Forelimb muscle (tissue), 1 donor: ENCODE results near the gene XPOT. TPM values are rescaled to one million over a fixed set of nuclear protein-coding genes. Genes with fewer than 3 reads are reported as not detected.

ENCODE experiments used
- DNase-seq: peaks from one replicate; pipeline ENCODE4 v3.0.0-alpha.2; 2013; ENCODE audit warnings: low read depth
- polyA plus RNA-seq: library from polyadenylated mRNA; unstranded; fragments of 120-200 nt; gene quantifications from one replicate; pipeline ENCODE4 v1.2.1, GENCODE V29; 2013; ENCODE audit not compliant: insufficient read length

The XPOT gene
- polyA plus RNA-seq, 1 donor: 34.4 TPM

DNA sequence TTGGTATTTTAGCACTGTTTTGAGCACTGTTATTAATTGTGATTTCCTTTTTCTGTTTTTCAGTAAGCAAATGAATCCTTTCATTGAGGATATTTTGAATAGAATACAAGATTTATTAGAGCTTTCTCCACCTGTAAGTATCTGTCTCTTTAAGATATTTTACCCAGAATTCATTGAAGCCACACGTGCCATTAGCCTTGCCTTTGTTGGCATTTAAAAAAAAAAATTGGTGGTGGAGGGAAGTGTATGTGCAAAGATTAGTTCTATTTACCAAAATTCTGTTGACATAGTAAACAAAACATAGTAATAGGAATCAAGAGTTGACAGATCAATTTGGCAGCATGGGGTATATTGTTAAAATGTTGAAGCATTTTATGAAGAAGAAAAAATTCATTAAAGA lies 23.8 kb downstream of the XPOT start:
- DNase-seq: no peak

DNA sequence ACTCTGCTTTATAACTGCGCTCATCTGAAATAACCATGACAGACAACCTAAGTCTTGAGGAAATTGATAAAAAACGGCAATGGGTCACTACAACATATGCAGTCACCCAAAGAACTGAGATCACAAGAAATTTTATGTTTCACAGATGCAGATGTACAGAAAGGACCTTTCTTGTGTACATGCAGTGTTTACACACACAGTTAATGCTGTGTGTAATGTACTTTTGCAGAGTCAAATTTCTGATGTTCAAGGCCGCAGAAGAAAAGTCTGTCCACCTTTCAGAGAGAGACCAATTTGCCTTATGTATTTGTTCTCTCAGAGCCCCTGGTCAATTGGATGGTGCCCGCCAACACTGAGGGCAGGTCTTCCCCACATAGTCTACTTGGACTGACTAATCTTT lies 24.8 kb downstream of the XPOT start:
- no peak for DNase-seq

DNA sequence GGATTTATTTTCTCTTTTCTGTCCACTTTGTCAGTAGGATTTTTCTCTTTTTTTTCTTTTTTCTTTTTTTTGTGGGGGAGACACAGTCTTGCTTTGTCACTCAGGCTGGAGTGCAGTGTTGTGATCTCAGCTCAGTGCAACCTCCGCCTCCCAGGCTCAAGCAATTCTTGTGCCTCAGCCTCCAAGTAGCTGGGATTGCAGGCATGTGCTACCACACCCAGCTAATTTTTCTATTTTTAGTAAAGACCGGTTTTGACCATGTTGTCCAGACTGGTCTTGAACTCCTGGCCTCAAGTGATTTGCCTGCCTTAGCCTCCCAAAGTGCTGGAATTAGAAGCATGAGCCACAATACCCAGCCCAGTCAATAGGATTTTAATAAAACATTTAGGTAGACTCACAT lies 26.7 kb downstream of the XPOT start:
- no peak for DNase-seq

DNA sequence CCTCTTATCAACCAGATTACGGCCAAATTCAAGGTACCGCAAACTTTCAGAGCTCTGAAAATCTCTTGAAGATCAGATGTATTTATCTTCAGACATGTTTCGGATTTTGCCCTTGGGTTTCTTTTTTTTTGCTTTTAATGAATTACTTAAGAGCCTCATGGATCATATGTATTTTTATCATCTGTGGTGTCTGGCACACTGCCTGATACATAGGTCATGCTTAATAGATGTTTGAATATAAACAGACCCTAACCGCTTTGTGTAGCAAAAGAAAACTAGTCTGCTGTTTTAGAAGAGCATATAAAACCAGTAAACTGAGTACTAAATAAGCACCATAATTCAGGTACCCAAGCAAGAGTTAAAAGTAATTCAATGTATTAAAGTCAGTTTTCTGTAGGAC lies 27.6 kb downstream of the XPOT start:
- no peak for DNase-seq

DNA sequence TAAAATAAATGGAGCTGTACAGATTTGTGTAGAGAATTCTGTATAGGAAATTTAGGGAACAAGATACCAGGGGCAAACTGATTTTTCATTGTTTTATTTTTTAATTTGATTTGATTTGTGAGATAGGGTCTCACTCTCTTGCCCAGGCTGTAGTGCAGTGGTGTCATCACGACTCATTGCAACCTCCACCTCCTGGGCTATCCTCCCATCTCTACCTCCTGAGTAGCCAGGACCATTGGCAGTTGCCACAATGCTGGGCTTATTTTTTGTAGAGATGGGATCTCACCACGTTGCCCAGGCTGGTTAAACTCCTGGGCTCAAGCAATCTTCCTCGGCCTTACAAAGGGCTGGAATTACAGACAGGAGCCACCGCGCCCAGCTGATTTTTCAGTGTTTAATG lies 29.7 kb downstream of the XPOT start:
- DNase-seq: no peak

DNA sequence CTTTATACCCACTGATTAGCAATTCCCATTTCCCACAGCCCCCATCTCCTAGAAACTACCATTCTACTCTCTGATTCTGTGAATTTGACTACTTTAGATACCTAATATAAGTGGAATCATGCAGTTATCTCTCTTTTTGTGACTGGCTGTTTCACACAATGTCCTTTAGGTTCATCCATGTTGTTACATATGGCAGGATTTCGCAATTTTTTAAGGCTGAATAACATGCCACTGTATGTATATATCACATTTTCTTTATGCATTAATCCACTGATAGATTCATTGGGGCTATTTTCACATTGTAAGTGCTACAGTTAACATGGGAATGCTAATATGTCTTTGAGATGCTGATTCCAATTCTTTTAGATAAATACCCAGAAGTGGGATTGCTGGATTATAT lies 35.9 kb downstream of the XPOT start:
- no peak for DNase-seq

DNA sequence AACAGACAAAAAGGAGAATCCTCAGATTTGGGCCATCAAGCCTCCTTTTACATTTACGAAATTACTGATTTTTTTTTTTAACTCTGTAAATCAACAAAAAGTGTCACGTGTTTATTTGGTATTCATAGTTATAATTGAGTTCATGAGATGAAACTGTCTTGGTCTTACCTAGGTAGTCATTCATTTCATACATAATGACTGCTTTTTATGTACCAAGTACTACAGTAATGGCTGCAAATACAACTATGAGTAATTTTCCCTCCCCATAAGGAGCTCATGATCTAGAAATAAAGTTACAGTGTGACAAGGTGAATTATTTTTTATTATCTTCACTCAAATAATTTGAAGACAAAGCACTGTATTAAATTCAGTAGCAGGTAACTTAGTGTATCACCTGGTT lies 41.3 kb downstream of the XPOT start:
- DNase-seq: no peak

DNA sequence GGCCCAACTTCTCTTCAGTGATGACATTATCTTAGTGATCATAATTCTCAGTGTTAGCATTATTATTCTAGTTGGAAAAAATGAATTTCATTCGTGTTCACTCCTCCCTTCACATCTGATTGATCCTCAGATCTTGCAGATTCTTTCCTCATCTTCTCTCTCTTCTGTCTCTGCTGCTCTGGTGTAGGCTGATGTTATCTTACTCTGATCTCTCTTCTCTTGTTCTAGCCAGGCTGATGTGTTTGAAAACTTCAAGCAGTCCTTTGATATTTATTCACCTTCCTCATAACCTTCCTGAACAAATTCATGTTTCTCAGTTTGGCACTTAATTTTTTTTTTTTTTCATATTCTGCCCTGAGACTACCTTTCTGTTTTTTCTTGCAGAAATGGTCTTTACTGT lies 42.1 kb downstream of the XPOT start:
- no peak for DNase-seq

DNA sequence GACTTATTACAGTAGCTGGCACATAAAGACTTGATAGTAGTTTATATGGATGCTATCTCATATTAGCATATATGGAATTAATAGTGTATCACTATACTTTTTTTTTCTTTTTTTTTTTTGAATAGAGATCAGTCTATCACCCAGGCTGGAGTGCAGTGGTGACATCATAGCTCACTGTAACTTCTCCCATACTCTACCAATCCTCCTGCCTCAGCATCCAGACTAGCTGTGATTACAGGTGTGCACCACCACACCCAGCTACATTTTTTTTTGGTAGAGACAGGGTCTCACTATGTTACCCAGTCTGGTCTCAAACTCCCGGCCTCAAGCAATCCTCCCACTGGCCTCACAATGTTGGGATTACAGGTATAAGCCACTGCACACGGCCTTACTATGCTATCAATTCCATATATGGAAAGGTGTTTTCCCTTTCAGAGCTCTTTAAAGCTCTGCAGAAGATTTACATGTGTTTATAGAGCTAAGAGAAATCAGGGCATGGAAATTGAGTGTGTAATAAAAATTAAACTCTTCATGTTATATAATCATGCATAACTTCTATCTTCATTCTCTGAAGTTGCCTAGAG lies 46.0 kb downstream of the XPOT start:
- DNase-seq: no peak

DNA sequence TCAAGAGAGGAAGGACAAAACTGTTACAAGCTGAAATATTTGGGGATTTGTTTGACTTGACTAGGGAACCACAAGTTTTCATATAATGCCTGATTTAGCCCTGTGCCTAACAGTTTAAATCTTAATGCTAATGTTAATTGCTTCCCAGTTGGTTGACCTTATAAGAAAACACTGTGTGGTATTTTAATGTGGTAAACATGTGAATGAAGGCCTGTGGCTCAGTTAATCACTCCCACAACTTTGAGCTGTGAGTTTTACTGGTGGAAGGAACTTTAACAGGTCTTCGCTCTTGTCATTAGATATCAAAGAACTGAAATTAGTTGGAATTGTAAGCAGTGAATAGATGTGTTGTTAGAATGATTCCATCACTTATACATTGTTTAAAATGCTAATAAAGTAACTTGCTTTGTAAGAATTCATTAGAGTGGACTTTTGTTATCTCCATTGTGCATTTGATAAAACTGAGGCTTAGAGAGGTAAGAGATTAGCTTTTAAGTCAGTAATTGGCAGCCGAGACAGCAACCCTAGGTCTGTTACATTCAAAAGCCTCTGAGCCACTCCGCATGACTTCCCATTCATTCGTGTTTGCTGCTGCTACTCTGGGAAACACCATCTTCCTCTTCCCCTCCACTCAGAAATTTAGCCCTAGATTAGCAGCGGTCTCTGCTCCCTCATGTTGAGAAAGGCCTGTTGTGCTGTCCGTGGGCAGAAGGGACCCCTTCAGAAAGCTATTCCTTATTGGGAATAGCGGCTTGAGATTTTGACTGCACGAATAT lies 46.7 kb downstream of the XPOT start:
- DNase-seq: no peak

DNA sequence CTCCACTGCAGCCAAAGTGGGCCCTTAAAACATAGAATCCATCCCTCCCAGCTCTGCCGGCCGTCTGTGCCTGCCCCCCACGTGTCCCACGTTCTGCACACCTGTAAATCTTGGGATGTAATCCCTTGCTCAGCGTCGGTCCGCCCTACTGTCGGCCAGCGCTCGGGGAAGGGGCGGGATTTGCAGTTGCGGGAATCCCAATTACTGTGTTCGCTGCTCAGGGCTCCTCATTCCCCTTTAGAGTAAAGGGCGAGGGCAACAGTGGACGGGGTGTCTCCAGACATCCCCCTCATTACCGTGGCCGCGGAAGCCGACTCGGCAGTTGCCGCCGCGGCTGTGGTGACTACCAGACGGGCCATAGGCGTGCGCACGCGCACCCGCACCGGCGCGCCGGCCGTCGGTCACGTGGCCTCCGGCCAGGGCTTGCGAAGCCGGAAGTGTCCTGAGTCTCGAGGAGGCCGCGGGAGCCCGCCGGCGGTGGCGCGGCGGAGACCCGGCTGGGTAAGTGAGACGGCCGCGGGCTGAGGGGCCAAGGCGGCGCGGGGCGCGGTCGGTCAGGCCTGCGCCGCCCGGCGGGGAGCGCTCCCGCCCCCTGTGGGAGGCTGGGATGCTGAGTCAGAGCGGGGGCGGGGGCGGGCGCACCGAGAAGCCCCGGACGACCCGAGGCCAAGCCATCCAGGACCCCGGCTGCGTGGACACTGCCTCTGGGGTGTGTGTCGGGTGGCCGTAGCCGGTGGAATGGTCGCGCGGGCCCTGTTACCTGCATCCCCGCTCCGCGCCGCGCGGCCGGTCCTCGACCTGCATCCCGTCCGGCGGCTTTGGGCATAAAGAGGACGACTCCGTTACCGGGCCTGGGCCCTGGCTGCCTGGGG lies 47.7 kb downstream of the XPOT start, which contains the start of gene TBK1:
TBK1 (plus strand) TSS at position 434 of the 872 bp plus-strand sequence. CDS start 3,751 bp downstream, outside the sequence.
- peak; percentile 69 for DNase-seq

DNA sequence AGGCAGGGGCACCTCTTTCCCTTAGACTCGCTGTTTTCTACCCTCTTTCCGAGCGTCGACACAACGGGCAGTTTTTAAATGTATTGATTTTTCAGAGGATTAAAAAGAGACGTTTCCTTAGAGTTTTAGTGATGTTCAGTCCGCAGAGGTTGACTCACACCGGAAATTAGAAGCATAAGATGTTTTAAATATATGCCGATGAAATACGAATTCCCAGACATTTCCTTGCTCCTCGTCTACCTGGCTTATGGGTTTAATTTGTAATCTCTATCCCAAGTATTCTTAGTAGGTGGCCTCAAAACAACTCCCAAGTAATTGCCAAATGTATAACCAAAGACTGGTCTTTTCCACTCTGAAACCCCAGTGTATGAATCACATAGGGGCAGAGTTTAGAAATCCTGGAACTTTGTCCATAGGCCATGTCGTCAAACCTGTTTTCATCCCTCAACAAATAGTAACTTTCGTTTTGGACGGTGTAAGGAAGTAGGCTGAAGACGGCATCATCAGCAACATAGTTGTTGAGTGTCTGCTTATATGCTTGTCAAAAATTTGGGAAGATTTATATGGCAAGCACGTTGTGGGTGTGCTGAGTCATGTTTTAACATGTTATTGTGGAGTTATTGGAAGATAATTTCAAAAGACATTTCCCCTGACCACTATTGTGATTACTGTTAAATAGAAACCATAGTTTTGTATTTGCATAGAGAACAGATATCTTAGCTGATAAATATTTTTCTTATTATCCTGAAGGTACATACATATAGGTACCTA lies 48.6 kb downstream of the XPOT start:
- DNase-seq: no peak

DNA sequence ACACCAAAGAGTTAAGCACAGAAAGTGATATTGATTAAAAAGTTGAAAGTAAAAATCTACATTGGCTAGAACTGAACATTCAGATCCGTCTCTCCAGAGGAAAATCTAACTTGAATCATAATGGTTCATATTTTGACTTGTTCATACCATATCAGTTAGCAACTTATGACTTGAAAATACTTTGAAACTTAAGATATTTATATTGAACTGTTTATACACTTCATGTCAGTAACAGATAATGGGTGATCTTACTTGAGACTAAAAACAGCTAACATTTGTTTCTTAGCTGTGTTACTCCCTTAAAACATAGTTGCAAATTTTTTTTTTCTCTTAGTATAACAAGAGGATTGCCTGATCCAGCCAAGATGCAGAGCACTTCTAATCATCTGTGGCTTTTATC lies 51.3 kb downstream of the XPOT start:
- DNase-seq: no peak

DNA sequence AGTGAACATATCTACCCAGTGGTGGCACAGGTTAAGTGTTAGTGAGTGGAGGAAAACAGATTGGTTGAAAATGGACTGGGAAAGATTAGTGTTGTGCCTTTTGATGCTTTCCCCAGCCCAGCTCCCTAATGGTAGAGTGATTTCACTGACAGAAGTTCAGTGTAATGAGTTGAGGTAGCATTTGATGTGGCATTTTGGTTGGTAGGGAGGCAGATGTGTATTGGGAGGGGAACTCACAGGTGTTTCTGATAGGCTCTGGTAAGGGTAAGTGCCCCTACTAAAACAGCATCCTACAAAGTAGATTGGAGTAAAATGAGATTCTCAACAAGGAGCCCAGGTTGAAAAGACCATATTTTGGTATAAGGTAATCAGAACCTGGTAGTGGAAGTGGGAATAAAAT lies 51.9 kb downstream of the XPOT start:
- DNase-seq: no peak

DNA sequence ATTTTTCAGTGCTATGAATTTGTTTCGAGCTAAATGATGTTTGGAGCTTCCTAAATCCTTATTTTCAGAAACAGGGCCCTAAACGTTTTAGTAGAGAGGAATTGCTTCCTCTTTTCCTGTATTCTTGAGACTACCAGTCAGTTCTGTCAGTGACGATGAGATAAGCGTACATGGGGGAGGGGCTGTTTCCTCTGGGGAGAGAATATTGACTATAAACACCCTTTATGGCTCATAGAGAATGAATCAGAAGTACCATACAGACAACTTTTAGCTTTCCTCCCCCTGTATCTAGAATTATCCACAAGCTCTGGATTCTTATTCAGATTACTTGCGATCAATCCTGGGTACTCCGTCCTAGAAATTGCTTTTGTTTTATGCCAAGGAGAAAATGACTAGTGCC lies 52.8 kb downstream of the XPOT start:
- no peak for DNase-seq

DNA sequence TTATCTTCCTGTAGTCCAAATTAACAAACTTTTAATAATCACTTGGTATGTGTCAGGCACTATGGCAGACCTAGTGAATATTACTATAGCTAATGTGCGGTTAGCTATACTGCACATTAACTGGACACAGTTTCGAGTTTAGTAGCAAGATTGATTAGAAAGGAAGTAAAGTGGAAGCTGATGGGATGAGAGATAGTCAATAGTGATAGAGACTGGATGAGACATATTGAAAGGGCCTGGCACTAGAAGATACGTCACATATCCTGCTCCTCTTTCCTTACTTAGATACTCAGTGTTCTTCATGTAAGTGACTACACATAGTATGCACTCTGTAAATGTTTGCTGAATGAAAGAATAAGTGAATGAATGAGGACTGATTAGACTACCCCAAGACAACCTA lies 53.3 kb downstream of the XPOT start:
- no peak for DNase-seq

DNA sequence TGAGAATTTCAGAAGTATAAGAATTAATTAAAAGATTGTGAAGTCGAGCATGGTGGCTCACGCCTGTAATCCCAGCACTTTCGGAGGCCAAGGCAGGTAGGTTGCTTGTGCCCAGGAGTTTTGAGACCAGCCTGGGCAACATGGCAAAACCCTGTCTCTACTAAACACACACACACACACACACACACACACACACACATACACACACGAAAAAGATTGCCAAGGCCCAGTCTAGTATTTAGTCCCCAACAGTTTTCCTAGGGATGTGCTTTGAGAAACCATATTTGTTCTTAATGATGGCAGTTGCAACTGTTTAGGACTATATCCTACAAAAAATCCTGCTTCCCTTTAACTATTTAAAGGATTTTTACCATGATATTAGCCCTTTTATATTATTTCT lies 53.7 kb downstream of the XPOT start:
- no peak for DNase-seq

DNA sequence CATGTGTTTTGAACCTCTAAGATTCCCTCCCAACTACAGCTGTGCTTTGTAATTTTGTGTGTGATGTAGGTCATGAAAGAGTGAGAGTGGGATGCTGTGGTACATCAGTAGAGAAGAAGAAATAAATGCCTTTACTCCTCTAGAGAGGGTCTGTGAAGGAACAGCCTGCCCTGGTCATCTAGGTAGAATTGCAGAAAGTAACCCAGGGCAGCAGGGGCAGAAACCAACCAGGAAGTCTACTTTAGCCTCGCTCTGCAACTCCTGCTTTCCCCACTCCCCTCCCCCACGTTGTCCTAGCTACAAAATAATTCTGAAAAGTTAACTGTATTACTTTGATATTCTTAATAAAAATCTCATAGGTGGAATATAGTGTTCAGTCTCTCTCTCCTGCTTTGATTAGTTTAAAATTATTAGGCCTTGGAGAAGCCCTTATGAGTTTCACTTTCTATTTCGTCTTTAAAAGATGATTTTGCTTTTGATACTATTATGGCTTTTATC lies 55.3 kb downstream of the XPOT start:
- no peak for DNase-seq

DNA sequence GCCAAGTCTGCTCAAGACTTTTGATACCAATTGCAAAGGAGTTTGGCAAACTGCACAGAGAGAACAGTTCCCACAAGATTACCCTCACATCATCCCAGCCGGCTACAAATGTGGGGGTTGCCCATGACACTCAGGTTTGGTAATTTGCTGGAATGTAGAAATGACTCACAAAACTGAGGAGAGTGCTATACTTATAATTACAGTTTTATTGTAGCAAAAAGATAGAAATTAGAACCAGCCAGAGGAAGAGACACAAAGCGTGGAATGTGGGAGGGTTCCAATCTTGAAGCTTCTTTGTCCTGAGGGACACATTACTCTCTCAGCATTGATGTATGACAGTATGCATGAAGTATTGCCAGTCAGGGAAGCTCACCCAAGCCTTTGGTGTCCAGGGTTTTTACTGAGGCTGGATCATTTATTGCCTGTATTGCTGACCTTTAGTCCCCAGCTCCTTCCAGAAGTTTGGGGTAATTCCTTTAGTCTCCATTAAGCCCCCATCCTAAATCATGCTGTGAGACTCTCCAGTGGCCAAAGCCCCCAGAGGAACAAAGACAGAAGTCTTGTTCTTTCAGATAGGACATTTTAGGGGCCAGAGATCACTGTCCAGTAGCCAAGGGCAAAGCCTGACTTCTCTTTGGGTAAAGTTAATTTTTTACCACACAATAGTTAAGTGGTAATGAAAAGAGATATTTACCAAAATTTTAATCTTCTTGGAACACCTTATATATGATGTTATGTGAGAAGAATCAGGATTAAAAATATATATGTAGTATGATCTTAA lies 57.6 kb downstream of the XPOT start:
- no peak for DNase-seq

DNA sequence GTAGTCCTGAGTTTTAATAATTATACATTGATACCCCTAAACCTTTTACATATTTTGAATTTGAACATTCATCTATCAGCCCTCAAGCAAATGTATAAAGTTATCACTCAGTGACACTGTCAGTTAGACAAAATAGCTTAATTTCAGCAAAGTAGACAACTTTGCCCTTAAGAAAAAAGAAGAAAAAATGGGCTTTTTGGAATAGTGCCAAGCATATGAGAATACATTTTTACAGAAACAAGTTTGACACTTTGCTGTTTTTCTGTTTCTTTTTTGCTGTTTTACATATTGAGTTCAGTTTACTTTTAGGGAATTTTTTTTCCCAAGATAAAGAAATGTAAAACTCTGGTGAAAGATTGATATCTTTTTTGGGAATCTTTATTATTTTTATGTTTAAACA lies 62.0 kb downstream of the XPOT start:
- no peak for DNase-seq

DNA sequence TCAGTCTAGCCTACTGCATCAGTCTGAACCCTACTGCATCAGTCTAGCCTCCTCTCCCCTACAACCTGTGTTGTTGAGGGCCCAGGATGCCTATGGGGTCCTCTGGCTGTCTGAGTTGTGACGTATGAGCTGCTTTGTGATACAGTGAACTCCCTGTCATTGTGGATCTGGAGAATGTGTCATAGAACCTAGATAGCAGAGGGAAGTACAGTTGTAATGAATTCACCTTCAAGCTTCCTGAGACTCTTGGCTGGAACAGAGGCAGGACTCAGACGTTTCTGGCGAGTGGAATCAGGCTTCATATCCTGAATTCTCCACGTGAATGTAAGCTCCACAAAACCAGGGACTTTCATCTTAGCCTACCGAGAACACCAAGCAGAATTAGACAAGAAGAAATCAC lies 64.8 kb downstream of the XPOT start:
- DNase-seq: no peak
